ENCODE data around the gene TRIM52. TPM values are rescaled to one million over a fixed set of nuclear protein-coding genes. Genes with fewer than 3 reads are reported as not detected.

The TRIM52 gene
- total and polyA plus RNA-seq, 2 of the 13 experiments (the other 11 are each of a cell fraction or from before 2014, with no cell fraction given) = 7.2 to 11.6 TPM

DNA sequence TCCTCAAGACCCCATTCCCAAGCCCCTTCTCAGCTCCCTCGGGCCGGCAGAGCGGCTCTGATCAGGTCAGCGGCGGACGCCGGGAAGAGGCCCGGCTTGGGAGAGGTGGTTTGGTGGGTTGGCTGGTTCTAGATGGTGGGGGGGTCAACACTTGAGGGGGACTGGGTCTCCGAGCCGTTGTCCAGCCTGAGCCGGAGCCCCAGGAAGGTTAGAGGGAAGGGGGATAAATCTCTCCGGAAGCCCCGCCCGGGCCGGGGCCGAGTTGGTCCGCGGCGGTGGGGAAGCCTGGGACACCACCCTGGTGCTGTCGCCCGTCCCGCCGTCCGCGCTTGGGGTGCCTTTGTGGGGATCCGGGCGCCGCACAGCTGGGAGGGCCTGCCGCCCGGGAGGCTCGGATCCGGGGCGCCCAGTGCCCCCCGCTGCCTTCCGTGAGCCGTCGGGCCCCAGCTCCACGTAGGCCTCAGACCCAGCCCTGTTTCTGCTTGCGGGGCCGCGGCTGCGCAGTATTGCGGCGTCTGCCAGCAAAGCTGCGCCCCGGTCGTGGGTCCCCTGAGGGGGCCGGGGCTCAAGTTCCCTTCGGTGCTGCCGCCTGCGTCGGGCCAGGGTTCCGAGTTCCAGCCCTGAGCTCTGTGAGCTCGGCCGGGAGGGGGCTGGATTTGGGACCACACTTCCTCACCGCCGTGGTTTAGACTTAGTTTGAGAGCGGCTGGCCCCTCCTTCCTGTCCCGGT lies 542 bp upstream of the TRIM52 start (continued):
- peak; percentile 62; the same call in 1 of the 2 replicates for TF ChIP-seq MEIS1 (CRISPR knock-in tag; IDR thresholded peaks at IDR 0.05; ENCODE audit: borderline replicate concordance)
- TF ChIP-seq ZNF724P (CRISPR knock-in tag; IDR thresholded peaks at IDR 0.05; ENCODE audit: borderline replicate concordance) = peak; percentile 56; the same call in 1 of the 2 replicates
- TF ChIP-seq ZNF790 (CRISPR knock-in tag; IDR thresholded peaks at IDR 0.05; ENCODE audit: borderline replicate concordance) = 0 out of 2 replicates have a peak, but pooled peaks have one; percentile 8
- TF ChIP-seq NPAS2 (CRISPR knock-in tag; IDR thresholded peaks at IDR 0.05; ENCODE audit: borderline replicate concordance) = no peak
- peak; percentile 61 for TF ChIP-seq IRF2 (CRISPR knock-in tag; IDR thresholded peaks at IDR 0.05)
- TF ChIP-seq ZC3H13 (CRISPR knock-in tag; IDR thresholded peaks at IDR 0.05) = 0 out of 2 replicates have a peak, but pooled peaks have one; percentile 66
- TF ChIP-seq ZSCAN30 (CRISPR knock-in tag; IDR thresholded peaks at IDR 0.05) = no peak
- TF ChIP-seq TCF7L2 (IDR thresholded peaks at IDR 0.05; ENCODE audit: low read depth, low read length) = no peak
- no peak for TF ChIP-seq ATF2 (CRISPR knock-in tag; IDR thresholded peaks at IDR 0.05)
- no peak for TF ChIP-seq KLF13 (CRISPR knock-in tag; IDR thresholded peaks at IDR 0.05)
- TF ChIP-seq HHEX (CRISPR knock-in tag; IDR thresholded peaks at IDR 0.05) = no peak
- TF ChIP-seq ZNF563 (CRISPR knock-in tag; IDR thresholded peaks at IDR 0.05) = peak; percentile 71; the same call in 1 of the 2 replicates
- TF ChIP-seq MYNN (CRISPR knock-in tag; IDR thresholded peaks at IDR 0.05; ENCODE audit: low read depth) = no peak
- peak; percentile 54 for TF ChIP-seq ISL2 (CRISPR knock-in tag; IDR thresholded peaks at IDR 0.05)
- peak; percentile 56 for TF ChIP-seq SRSF4 (IDR thresholded peaks at IDR 0.05; ENCODE audit: low read depth, low read length, poor library complexity, severe bottlenecking)
- 0 out of 2 replicates have a peak, but pooled peaks have one; percentile 6 for TF ChIP-seq ZNF564 (CRISPR knock-in tag; IDR thresholded peaks at IDR 0.05)
- no peak for TF ChIP-seq ZNF407 (CRISPR knock-in tag; IDR thresholded peaks at IDR 0.05; ENCODE audit: not compliant biosample characterization)
- TF ChIP-seq ELF3 (CRISPR knock-in tag; IDR thresholded peaks at IDR 0.05) = no peak
- peak; percentile 62 for TF ChIP-seq ZNF230 (CRISPR knock-in tag; IDR thresholded peaks at IDR 0.05)

All from HepG2 (cell line).